ENCODE data around the gene PLAA. TPM values are rescaled to one million over a fixed set of nuclear protein-coding genes. Genes with fewer than 3 reads are reported as not detected.

The PLAA gene
- total RNA-seq, 2 donors from 2014 or later: 24.4 to 32.4 TPM

DNA sequence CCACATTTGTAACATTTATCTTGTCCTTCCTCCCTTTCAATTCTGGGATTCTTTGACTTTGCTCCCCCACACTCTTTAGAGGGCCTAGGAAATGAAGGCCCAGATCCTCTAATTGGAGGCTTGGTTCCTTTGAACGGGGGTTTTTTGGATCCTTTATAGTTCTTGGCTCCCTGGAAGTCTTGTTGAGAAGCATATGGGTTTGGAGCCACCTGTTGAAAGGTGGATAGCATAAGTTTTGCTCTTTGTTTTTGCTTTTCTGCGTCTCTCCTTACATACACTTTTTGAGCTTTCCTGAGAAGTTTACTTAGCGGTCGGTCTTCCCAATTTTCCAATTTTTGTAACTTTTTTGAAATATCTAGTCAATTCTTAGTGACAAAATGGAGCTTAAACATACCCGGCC, 26.9 kb upstream of the PLAA start:
- H3K4me1 ChIP-seq: no peaks in the 10 kb centered on the region
- no peaks in the 10 kb centered on the region for H3K27me3 ChIP-seq
- DNase-seq: no peak
- TF ChIP-seq, protein P1, sequence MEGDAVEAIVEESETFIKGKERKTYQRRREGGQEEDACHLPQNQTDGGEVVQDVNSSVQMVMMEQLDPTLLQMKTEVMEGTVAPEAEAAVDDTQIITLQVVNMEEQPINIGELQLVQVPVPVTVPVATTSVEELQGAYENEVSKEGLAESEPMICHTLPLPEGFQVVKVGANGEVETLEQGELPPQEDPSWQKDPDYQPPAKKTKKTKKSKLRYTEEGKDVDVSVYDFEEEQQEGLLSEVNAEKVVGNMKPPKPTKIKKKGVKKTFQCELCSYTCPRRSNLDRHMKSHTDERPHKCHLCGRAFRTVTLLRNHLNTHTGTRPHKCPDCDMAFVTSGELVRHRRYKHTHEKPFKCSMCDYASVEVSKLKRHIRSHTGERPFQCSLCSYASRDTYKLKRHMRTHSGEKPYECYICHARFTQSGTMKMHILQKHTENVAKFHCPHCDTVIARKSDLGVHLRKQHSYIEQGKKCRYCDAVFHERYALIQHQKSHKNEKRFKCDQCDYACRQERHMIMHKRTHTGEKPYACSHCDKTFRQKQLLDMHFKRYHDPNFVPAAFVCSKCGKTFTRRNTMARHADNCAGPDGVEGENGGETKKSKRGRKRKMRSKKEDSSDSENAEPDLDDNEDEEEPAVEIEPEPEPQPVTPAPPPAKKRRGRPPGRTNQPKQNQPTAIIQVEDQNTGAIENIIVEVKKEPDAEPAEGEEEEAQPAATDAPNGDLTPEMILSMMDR (IDR thresholded peaks at IDR 0.05): no peak
- H3K27ac ChIP-seq: no peak overlapping the region
- intact Hi-C loops (cut with DNase I): loop anchor here (5.0 to 10.0 kb wide), 2 partner anchors 119 to 232 kb away; no protein-coding TSS in a partner anchor
- H3K9ac ChIP-seq (ENCODE audit: low read depth in 2 of 2, low read length in 2 of 2): no peak overlapping the region
- H3K36me3 ChIP-seq: no peaks in the 10 kb centered on the region
- no peaks in the 10 kb centered on the region for H3K9me3 ChIP-seq
- H3K4me3 ChIP-seq: no peak overlapping the region

DNA sequence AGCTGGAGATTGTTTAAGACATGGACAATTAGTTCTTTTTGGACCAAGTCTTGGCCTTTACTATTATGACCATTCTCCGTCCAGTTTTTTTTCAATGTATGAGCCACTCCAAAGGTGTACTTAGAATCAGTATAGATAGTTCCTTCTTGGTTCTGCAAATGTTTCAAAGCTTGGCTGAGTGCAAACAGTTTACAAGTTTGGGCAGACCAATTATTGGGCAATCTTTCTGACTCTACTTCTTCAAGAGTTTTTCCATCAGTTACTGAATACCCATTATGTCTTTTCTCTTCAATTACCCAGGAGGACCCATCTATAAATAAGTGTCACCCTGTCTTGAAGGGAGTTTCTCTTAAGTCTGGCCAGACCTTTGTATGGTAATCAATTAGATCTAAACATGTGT, 24.7 kb upstream of the PLAA start:
- Histone ChIP-seq H3K27me3 (no peaks in the 10 kb centered on the region), H3K9me3 (no peaks in the 10 kb centered on the region), H3K36me3 (no peaks in the 10 kb centered on the region)

DNA sequence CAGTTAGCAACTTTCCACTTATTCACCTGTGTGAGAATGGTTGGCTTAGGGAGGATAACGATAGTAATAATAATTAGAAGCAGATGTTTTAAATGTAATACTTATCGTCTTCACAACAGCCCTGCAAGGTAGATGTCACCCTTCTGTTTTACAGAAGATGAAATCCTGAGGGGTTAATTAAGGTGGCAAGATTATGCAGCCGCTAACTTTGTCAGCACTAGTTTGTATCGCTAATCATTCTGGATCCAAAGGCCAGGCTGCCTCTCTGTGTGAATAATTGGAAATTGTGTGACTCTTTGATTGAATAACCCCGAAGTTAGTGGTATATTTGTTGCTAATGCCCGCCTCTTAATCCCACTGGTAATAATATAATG, 9.8 kb upstream of the PLAA start:
- intact Hi-C loops (cut with DNase I): no loop called here
- H3K4me1 ChIP-seq: no peaks in the 10 kb centered on the region
- no peak overlapping the region for H3K27ac ChIP-seq

More for the DNA sequence above, 24.7 kb upstream of the PLAA start:
- Histone ChIP-seq H3K9ac (ENCODE audit: low read depth in 2 of 2, low read length in 2 of 2) (no peak overlapping the region), H3K4me3 (no peak overlapping the region), H3K27ac (no peak overlapping the region), H3K4me1 (no peaks in the 10 kb centered on the region)
- TF ChIP-seq, protein P1 (IDR thresholded peaks at IDR 0.05): no peak
- no peak for DNase-seq
- intact Hi-C loops (cut with DNase I): loop anchor here (5.0 to 10.0 kb wide), 2 partner anchors 117 to 229 kb away; no protein-coding TSS in a partner anchor

DNA sequence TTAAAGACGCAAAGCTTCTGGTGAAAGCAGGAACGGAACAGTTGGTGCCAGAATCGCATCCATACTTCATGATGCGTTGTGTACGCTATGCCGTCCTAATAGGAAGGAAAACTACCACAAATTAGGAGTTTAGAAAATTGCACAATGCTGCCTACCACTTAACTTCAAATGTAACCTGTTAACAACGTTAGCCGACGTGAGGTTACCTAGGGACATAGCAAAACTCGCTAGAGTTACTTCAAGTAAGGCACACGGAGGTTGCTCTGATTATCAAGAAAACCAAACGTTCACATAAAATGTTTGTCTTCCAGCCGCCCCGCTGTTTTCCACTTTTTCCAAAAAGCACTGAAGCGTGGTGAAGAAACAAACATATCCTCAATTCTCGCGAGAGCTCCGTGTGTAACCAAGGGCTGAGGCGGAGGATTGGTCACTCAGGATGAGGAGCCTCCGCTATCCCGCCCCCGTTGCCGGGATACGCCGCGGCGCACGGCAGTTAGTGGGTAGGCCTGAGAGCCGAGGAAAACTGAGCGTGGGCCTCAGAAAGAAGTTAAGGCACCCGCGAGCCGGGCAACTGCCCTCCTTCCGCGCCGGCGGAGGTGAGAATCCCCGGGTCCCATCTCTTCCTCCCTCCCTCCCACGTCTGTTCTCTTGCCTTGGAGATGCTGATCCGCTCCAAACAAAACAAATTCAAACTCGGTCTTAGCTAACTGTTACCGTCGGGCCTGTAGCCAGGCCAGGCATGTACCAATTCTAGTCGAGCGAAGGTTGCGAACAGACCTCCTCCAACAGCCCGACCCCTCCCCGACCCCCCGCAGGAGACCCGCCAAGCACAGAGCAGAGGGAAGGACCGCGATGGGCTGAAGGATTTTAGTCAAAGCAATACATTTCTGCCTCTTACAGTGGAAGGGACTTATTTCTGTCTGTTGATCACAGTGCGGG, 9.1 kb upstream of the PLAA start, which contains the start of gene IFT74:
IFT74 (plus strand) TSS at position 492 of the 939 bp plus-strand sequence. CDS start 5,556 bp downstream, outside the sequence.
- Histone ChIP-seq H3K4me3 (peak within 1 kb of the TSS; percentile 54), H3K27me3 (no peaks in the 10 kb centered on the region), H3K36me3 (no peaks in the 10 kb centered on the region), H3K4me1 (no peaks in the 10 kb centered on the region), H3K9ac (ENCODE audit: low read depth in 2 of 2, low read length in 2 of 2) (peak within 1 kb of the TSS; percentile 85), H3K27ac (peak within 1 kb of the TSS; percentile 85), H3K9me3 (no peaks in the 10 kb centered on the region)
- TF ChIP-seq, protein P1 (IDR thresholded peaks at IDR 0.05): no peak
- peak; percentile 99 for DNase-seq
- intact Hi-C loops (cut with DNase I): no loop called here

More for the DNA sequence above, 9.8 kb upstream of the PLAA start:
- Histone ChIP-seq H3K4me3 (peak overlapping the region; percentile 54), H3K9me3 (no peaks in the 10 kb centered on the region), H3K36me3 (no peaks in the 10 kb centered on the region), H3K9ac (ENCODE audit: low read depth in 2 of 2, low read length in 2 of 2) (peak overlapping the region; percentile 85), H3K27me3 (no peaks in the 10 kb centered on the region)
- TF ChIP-seq, protein P1 (IDR thresholded peaks at IDR 0.05): no peak
- DNase-seq: no peak

DNA sequence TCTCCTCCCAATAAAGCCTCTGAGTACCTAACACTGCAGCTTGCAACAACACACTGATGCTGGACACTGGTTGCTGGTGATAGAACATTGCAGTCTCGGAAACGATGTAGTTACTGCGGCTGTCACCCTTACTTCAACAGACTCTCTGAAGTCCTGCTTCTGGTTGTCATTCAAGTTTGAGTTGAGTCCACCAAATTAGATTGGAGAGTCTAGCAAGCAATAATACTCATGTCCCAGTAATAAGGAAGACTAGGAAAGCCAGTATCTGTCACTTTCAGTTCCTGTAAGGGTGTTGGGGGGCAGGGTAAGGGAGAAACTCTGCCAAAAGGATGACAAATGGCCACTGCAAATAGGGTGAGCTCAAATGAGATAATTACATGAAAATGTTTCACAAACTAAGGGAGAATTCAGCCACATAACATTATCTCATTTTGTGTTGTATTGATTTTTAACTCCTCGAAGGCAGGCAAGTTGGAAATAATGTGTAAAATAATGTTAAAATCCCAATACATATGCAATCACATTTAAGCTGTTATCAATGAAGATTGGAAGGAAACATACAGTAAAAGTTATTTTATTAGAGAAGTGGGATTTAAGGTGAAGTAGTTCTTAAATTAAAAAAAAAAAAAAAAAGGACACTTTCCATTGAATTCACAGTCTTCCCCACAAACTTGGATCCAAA, 8.3 kb upstream of the PLAA start:
- Histone ChIP-seq H3K4me3 (peak overlapping the region; percentile 54), H3K36me3 (no peaks in the 10 kb centered on the region), H3K9ac (ENCODE audit: low read depth in 2 of 2, low read length in 2 of 2) (peak overlapping the region; percentile 57 to 85), H3K9me3 (no peaks in the 10 kb centered on the region), H3K27me3 (no peaks in the 10 kb centered on the region), H3K27ac (peak overlapping the region; percentile 85), H3K4me1 (no peaks in the 10 kb centered on the region)
- intact Hi-C loops (cut with DNase I): no loop called here
- TF ChIP-seq, protein P1 (IDR thresholded peaks at IDR 0.05): no peak
- DNase-seq: peak; percentile 57

All from colonic mucosa (tissue), 4 donors.